ENCODE data around the gene RBFOX1.

GRCh38 chr16:7691533-7691932 lies 358.9 kb downstream of the RBFOX1 start:
- no peak for TF ChIP-seq BHLHE40 (IDR thresholded peaks at IDR 0.05; ENCODE audit: borderline replicate concordance in 1 of 2, low read depth in 2 of 2, low read length in 1 of 2)
- no peak for TF ChIP-seq ESRRA (IDR thresholded peaks at IDR 0.05; ENCODE audit: low read length)
- no peak for TF ChIP-seq CEBPB (IDR thresholded peaks at IDR 0.05; ENCODE audit: borderline replicate concordance in 1 of 2, low read depth in 2 of 2, low read length in 2 of 2)

Data from GM12878 (cell line).